ENCODE measurements around the gene CCDC27. TPM values are rescaled to one million over a fixed set of nuclear protein-coding genes. Genes with fewer than 3 reads are reported as not detected.

Gene CCDC27
- total and polyA plus RNA-seq, 10 donors: not detected

GRCh38 chr1:3772715-3773571 lies 20.7 kb downstream of the CCDC27 start, which contains the start of gene SMIM1:
Gene SMIM1 (plus strand): TSS chr1:3772749. CDS start chr1:3775374, 2,625 bp downstream.
- peaks cover 0 to 3% (median 0%) of the 10 kb centered on the region in 6 donors for H3K36me3 ChIP-seq
- no peak for TF ChIP-seq POLR2A (IDR thresholded peaks at IDR 0.05)
- no peak for TF ChIP-seq POLR2AphosphoS5 (IDR thresholded peaks at IDR 0.05)
- peak in 1 of 11 experiments; percentile 3 for TF ChIP-seq CTCF (IDR thresholded peaks at IDR 0.05 in 8 of 11, conservative IDR thresholded peaks at IDR 0.05 in 3 of 11)
- H3K27me3 ChIP-seq (replicated peaks in 1 of 7): peaks cover 0 to 49% (median 0%) of the 10 kb centered on the region in 7 donors
- intact Hi-C loops (cut with DNase I; ENCODE audit: low total_unique reads): no loop called here
- no peaks in the 10 kb centered on the region for H3K9me3 ChIP-seq
- peak within 1 kb of the TSS; percentile 29 to 84 (median 68) for H3K27ac ChIP-seq
- peak; percentile 83 for DNase-seq
- WGBS, 5 donors: 10 to 21% (median 14%) methylated on average over 32 to 55 of the region's 55 CpGs
- H3K4me1 ChIP-seq: peaks cover 23 to 56% (median 46%) of the 10 kb centered on the region in 6 donors
- peak within 1 kb of the TSS; percentile 56 to 94 (median 72) for H3K4me3 ChIP-seq

DNA sequence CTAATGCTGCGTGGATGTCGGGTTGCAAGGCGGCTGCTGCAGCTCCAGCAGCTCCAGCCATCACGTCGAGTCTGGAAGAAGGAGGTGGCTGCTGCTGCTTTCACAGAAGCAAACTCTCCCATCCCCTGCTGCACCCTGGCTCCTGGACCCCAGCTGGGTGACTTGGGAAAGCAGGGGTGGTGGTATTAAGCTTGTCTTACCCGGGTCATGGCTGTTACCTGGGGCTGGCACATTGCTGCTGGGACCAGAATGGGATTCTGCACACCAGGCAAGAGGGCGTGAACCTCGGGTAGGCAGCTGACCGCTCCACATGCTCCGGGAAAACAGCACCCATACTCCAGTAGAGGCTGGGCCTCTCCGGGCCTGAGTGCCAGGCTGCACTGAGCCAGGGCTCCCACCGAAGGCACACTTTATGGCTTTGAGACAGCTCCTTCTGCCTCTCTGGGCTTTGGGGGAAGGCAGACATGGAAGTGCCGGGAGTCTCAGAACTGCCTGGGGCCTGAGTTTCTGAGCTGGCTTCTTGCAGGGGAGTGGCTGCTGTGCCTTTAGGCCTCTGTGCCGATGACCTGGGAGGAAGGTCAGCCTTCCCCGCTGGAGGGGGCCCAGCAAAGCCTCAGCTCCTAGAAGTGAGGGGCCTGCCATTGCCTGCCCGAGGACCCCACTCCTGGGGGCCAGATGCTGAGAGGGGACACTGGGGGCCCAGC lies 21.5 kb downstream of the CCDC27 start:
- H3K27ac ChIP-seq: peak overlapping the region in 5 of 8 donors; percentile 65 to 84 (median 74)

DNA sequence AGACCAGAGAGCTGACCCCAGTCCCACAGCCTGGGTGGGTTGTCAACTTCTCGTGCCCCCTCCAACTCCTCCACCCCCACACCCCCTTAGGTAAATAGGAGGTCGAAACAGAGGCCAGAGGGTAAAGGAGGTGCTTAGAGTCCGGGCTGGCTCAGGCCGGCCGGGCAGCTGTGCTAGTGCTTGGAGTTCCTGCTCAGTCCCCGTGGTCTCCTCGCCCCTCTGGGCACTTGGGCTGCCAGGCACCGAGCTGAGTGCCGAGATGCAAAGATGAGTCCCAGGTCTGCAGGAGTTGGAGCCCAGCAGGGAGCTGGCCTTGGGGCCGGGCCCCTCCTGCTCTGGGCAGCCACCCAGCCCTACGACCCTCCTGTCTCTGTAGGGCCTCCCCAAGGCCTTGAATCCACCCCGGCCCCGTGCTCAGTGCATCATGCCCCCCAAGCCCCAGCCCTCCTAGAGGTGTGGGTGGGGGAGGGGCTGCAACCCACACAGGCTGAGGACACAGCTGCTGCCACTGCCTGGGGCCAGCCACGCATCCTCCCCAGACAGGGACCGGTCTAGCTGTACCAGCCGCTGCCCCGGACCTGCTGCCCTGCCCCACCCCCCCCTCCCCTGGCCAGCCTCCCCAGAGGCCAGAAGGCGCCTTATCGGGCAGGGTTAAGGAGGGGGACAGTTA lies 22.2 kb downstream of the CCDC27 start:
- H3K4me3 ChIP-seq: no peak overlapping the region
- 75 to 84% (median 77%) methylated on average over 11 to 19 of the region's 19 CpGs for WGBS, 5 donors
- H3K36me3 ChIP-seq: peaks cover 0 to 18% (median 9%) of the 10 kb centered on the region in 6 donors
- intact Hi-C loops (cut with DNase I; ENCODE audit: low total_unique reads): no loop called here
- H3K4me1 ChIP-seq: peaks cover 23 to 56% (median 46%) of the 10 kb centered on the region in 6 donors
- H3K9me3 ChIP-seq: no peaks in the 10 kb centered on the region
- no peak for DNase-seq
- TF ChIP-seq POLR2AphosphoS5 (IDR thresholded peaks at IDR 0.05): peak in 1 of 3 donors; percentile 4
- TF ChIP-seq CTCF (IDR thresholded peaks at IDR 0.05 in 8 of 11, conservative IDR thresholded peaks at IDR 0.05 in 3 of 11): no peak
- peak overlapping the region in 5 of 8 donors; percentile 20 to 75 (median 72) for H3K27ac ChIP-seq
- peaks cover 0 to 36% (median 0%) of the 10 kb centered on the region in 7 donors for H3K27me3 ChIP-seq (replicated peaks in 1 of 7)

More for the DNA sequence above, 21.5 kb downstream of the CCDC27 start:
- 76 to 94% (median 88%) methylated on average over 10 to 16 of the region's 16 CpGs for WGBS, 5 donors
- TF ChIP-seq POLR2AphosphoS5 (IDR thresholded peaks at IDR 0.05) (no peak), POLR2A (IDR thresholded peaks at IDR 0.05) (no peak), CTCF (IDR thresholded peaks at IDR 0.05 in 8 of 11, conservative IDR thresholded peaks at IDR 0.05 in 3 of 11) (no peak)
- peak overlapping the region in 3 of 8 donors; percentile 70 to 94 (median 87) for H3K4me3 ChIP-seq
- intact Hi-C loops (cut with DNase I; ENCODE audit: low total_unique reads): no loop called here
- peaks cover 0 to 42% (median 0%) of the 10 kb centered on the region in 7 donors for H3K27me3 ChIP-seq (replicated peaks in 1 of 7)
- peaks cover 0 to 11% (median 2%) of the 10 kb centered on the region in 6 donors for H3K36me3 ChIP-seq
- DNase-seq: no peak
- H3K9me3 ChIP-seq: no peaks in the 10 kb centered on the region
- H3K4me1 ChIP-seq: peaks cover 23 to 56% (median 46%) of the 10 kb centered on the region in 6 donors

All from spleen (tissue), 11 donors.